CD14-positive monocyte (primary cell): ENCODE data around the gene NTF4. TPM values are rescaled to one million over a fixed set of nuclear protein-coding genes. Genes with fewer than 3 reads are reported as not detected.

Source experiments
- DNase-seq, 3 donors: peaks; one replicate each; pipeline ENCODE4 v3.0.0-alpha.2; 2011 to 2022
- H2AFZ ChIP-seq: 2 replicates; pipeline ENCODE4 v1.6.0; 2012; ENCODE audit warnings: mild to moderate bottlenecking, low read depth, low read length, inconsistent platforms; ENCODE audit not compliant: insufficient read depth, poor library complexity, severe bottlenecking
- H3K27ac ChIP-seq, 2 donors: 1 replicate in 1 of 2; 2 replicates in 1 of 2; pipeline ENCODE4 v1.5.1; 2012 to 2013; ENCODE audit warnings: low read length in 2 of 2, control low read depth in 1 of 2, inconsistent platforms in 1 of 2, low read depth in 1 of 2, mild to moderate bottlenecking in 1 of 2
- H3K27me3 ChIP-seq, 2 donors: one replicate each; pipeline versions ENCODE4 v1.6.0 to v1.6.1; 2011 to 2013; ENCODE audit warnings: low read length in 2 of 2; ENCODE audit not compliant: control insufficient read depth in 2 of 2, insufficient read depth in 2 of 2
- H3K36me3 ChIP-seq, 2 donors: replicated peaks in 1 of 2; 1 replicate in 1 of 2; 2 replicates in 1 of 2; pipeline versions ENCODE4 v1.5.1 to v1.6.1; 2012 to 2013; ENCODE audit warnings: low read length in 2 of 2, control low read depth in 1 of 2, inconsistent platforms in 1 of 2, mild to moderate bottlenecking in 1 of 2; ENCODE audit not compliant: insufficient read depth in 2 of 2, control insufficient read depth in 1 of 2
- H3K4me1 ChIP-seq, 2 donors: 1 replicate in 1 of 2; 2 replicates in 1 of 2; pipeline versions ENCODE4 v1.5.1 to v1.6.1; 2012 to 2013; ENCODE audit warnings: low read length in 2 of 2, control low read depth in 1 of 2, inconsistent platforms in 1 of 2, mild to moderate bottlenecking in 1 of 2, moderate library complexity in 1 of 2; ENCODE audit not compliant: insufficient read depth in 2 of 2, control insufficient read depth in 1 of 2
- H3K4me2 ChIP-seq: replicated peaks from 2 replicates; pipeline ENCODE3; 2012; ENCODE audit warnings: low read length, moderate library complexity, mild to moderate bottlenecking; ENCODE audit not compliant: poor library complexity, severe bottlenecking; ENCODE audit errors: extremely low read depth
- H3K4me3 ChIP-seq, 3 experiments: fragments of 200-600 bp in 1 of 3; sonication (generic) in 1 of 3; replicated peaks in 1 of 3; 1 replicate in 2 of 3; 2 replicates in 1 of 3; pipeline ENCODE4 v1.5.1; 2011 to 2013; ENCODE audit warnings: low read length in 3 of 3, mild to moderate bottlenecking in 3 of 3, control low read depth in 2 of 3, low read depth in 2 of 3, inconsistent platforms in 1 of 3, moderate library complexity in 1 of 3
- H3K79me2 ChIP-seq: 2 replicates; pipeline ENCODE4 v1.6.0; 2012; ENCODE audit warnings: mild to moderate bottlenecking, control low read depth, inconsistent platforms, low read length, moderate library complexity; ENCODE audit not compliant: insufficient read depth
- H3K9ac ChIP-seq: 2 replicates; pipeline ENCODE4 v1.6.0; 2017; ENCODE audit warnings: low read length, mild to moderate bottlenecking; ENCODE audit not compliant: insufficient read depth, poor library complexity, severe bottlenecking
- H3K9me3 ChIP-seq, 2 donors: replicated peaks in 1 of 2; 1 replicate in 1 of 2; 2 replicates in 1 of 2; pipeline versions ENCODE4 v1.5.1 to v1.6.1; 2012 to 2013; ENCODE audit warnings: low read length in 2 of 2, control low read depth in 1 of 2; ENCODE audit not compliant: control insufficient read depth in 1 of 2, insufficient read depth in 1 of 2
- H4K20me1 ChIP-seq: 2 replicates; pipeline ENCODE4 v1.6.0; 2012; ENCODE audit warnings: mild to moderate bottlenecking, low read length, control low read depth, moderate library complexity; ENCODE audit not compliant: insufficient read depth
- H3K27ac Mint-ChIP-seq, 7 donors: one replicate each; pipeline ENCODE4 v1.8.0; 2020; ENCODE audit warnings: mild to moderate bottlenecking in 7 of 7, mixed read lengths in 7 of 7, moderate library complexity in 6 of 7, inconsistent platforms in 2 of 7
- H3K27me3 Mint-ChIP-seq, 3 donors: one replicate each; pipeline ENCODE4 v1.8.0; 2021 to 2022; ENCODE audit warnings: low read depth in 3 of 3, mild to moderate bottlenecking in 3 of 3, mixed read lengths in 3 of 3, moderate library complexity in 3 of 3, inconsistent platforms in 1 of 3
- H3K36me3 Mint-ChIP-seq, 2 donors: one replicate each; pipeline ENCODE4 v1.8.0; 2020; ENCODE audit warnings: mixed read lengths in 2 of 2, inconsistent platforms in 1 of 2, mild to moderate bottlenecking in 1 of 2
- H3K4me1 Mint-ChIP-seq: one replicate; pipeline ENCODE4 v1.8.0; 2020; ENCODE audit warnings: mild to moderate bottlenecking, mixed read lengths
- H3K4me3 Mint-ChIP-seq, 2 donors: one replicate each; pipeline ENCODE4 v1.8.0; 2020; ENCODE audit warnings: mild to moderate bottlenecking in 2 of 2, mixed read lengths in 2 of 2, moderate library complexity in 1 of 2
- H3K9me3 Mint-ChIP-seq, 7 donors: one replicate each; pipeline ENCODE4 v1.8.0; 2020 to 2022; ENCODE audit warnings: mixed read lengths in 7 of 7, mild to moderate bottlenecking in 6 of 7, moderate library complexity in 6 of 7, inconsistent platforms in 2 of 7
- WGBS: methylation state at CpG from one replicate; pipeline ENCODE4 v1.1.5; 2013; ENCODE audit warnings: missing lambda C conversion rate; ENCODE audit not compliant: insufficient coverage; 5-methylcytosine and 5-hydroxymethylcytosine counted together
- intact Hi-C, 2 donors: fragments of 100-400 bp; cut with micrococcal nuclease; formaldehyde crosslinking; loops; one replicate each; pipeline versions ENCODE4 v1.15.0 to v1.15.1; 2023
- polyA plus RNA-seq, 3 donors: library from polyadenylated mRNA; depleted of rRNA in 1 of 3; unstranded in 2 of 3; stranded (reverse) in 1 of 3; fragments of 300-500 nt in 2 of 3; fragments of >200 nt in 1 of 3; fragmentation: Illumina TruSeq in 2 of 3; gene quantifications; 1 replicate in 2 of 3; 2 replicates in 1 of 3; pipeline ENCODE4 v1.2.3, GENCODE V29; 2012 to 2021
- TF ChIP-seq, protein P1 (sequence below): fragments of 200-600 bp; IDR thresholded peaks from one replicate; pipeline ENCODE4 v1.8.0; 2022; ENCODE audit warnings: antibody characterized with exemption, mild to moderate bottlenecking

NTF4 gene
- polyA plus RNA-seq, 3 donors: not detected

DNA sequence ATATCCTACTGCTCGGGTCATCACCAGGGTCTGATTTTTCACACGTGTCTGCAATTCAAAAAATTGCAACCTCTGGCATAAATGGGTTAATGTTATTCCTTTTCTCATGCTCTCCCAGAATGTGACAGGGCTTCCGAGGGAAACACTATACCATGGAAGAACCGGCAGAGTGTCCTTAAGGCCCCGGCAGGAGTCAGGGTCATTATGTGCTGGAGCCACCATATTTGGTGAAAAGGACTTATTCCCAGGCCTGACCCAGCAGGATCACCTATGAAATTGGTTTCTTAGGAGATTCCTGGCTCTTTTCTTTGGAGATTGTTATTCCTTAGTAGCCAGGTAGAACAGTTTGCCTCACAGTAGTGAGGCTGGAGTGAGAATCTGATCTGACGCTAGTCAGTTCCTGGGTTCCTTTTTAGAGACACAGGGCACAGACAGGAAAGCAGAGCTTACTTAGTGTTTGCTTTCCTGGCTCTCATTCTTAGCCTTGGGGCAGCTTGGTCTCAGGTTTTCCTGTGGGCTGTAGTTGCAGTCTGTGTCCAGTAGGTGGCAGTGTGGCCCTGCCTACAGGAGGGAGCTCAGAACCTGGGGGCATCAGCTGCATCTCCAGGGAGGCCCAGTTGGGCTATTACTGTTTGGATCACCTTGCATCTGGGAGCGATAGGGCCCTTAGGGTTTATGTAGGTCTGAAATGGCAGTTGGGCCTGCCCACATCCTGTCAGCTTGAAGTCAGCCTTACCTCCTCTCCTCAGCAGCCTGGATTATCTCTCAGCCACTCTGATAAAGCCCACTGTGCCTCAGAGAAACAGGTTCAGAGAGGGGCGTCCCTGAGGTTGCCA is 33.1 kb upstream of the NTF4 start:
- H3K4me1 ChIP-seq: no peaks in the 10 kb centered on the region
- intact Hi-C loops: loop anchor here (2.0 to 10.0 kb wide), 6 partner anchors 49 to 227 kb away; partner anchors contain the start of gene SLC6A16 (in 1 of the 2)
- peak overlapping the region in 1 of 7 donors; percentile 42 for H3K27ac Mint-ChIP-seq
- H3K4me1 Mint-ChIP-seq: no peaks in the 10 kb centered on the region
- H3K27me3 ChIP-seq: no peaks in the 10 kb centered on the region
- H3K36me3 Mint-ChIP-seq: peaks cover 73 to 95% of the 10 kb centered on the region in 2 donors
- H3K9me3 Mint-ChIP-seq: peaks cover 0 to 1% (median 0%) of the 10 kb centered on the region in 7 donors
- peak; percentile 55 to 67 (median 64) for DNase-seq
- peaks cover 80 to 98% of the 10 kb centered on the region in 2 donors for H3K36me3 ChIP-seq
- no peak overlapping the region for H3K9ac ChIP-seq
- WGBS: 73% methylated on average over 7 of the region's 8 CpGs
- H4K20me1 ChIP-seq: peaks cover 89% of the 10 kb centered on the region
- peak overlapping the region in 1 of 2 donors; percentile 38 for H3K27ac ChIP-seq
- TF ChIP-seq, protein P1, sequence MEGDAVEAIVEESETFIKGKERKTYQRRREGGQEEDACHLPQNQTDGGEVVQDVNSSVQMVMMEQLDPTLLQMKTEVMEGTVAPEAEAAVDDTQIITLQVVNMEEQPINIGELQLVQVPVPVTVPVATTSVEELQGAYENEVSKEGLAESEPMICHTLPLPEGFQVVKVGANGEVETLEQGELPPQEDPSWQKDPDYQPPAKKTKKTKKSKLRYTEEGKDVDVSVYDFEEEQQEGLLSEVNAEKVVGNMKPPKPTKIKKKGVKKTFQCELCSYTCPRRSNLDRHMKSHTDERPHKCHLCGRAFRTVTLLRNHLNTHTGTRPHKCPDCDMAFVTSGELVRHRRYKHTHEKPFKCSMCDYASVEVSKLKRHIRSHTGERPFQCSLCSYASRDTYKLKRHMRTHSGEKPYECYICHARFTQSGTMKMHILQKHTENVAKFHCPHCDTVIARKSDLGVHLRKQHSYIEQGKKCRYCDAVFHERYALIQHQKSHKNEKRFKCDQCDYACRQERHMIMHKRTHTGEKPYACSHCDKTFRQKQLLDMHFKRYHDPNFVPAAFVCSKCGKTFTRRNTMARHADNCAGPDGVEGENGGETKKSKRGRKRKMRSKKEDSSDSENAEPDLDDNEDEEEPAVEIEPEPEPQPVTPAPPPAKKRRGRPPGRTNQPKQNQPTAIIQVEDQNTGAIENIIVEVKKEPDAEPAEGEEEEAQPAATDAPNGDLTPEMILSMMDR: peak; percentile 99
- H3K4me2 ChIP-seq: no peak overlapping the region
- peaks cover 28% of the 10 kb centered on the region for H3K79me2 ChIP-seq
- no peak overlapping the region for H3K4me3 ChIP-seq
- no peak overlapping the region for H2AFZ ChIP-seq
- peaks cover 0 to 1% (median 0%) of the 10 kb centered on the region in 3 donors for H3K27me3 Mint-ChIP-seq
- H3K9me3 ChIP-seq: no peaks in the 10 kb centered on the region
- no peak overlapping the region for H3K4me3 Mint-ChIP-seq

DNA sequence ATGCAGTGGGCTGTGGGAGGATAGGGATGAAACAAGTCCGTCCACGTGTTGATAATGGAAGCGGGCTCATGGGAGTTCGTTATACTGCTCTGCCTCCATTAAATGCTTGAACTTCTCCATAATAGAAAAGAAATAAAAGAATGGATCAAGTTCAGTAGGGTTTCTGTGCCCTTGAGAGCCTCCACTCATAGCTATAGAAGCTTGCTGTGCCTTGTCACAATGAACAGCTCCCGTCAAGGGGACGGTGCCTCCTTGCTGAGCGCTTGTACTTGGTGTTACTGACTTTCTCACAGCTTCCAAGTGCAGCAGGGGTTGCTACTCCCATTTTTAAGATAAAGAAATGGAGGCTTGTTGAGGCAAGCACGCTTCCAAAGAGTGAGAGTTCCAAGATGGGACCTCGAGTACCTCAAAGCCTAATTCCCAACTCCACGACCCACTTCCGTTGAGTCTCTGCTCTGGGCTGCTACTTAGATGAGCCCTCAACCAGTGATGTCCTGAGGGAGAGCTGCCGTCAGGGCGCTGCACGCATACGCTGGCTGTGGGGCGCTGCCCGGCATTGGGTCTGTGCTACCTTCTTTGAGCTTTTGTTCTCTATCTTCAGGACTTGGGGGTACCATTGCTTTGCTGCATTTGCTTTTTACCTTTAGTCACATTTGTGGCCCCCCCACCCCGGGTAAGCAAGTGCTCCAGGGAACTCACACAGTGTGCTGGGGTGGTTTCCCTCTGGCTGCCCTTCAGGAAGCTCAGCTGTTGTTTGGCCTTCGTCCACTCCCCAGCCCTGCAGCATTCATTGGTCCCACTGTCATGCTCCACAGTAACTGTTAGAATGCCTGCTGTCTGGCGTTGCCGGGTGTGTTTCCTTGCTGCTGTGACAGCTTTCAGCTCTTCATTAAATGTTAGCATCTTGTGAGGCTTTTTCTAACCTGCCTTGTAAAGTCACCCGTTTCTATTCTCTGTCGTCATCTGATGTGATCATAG is 30.2 kb upstream of the NTF4 start:
- H3K36me3 ChIP-seq: peaks cover 85 to 100% of the 10 kb centered on the region in 2 donors
- no peak overlapping the region for H3K27ac ChIP-seq
- Mint-ChIP-seq H3K4me1 (no peaks in the 10 kb centered on the region), H3K27ac (peak overlapping the region in 3 of 7 donors; percentile 4 to 23 (median 10)), H3K9me3 (no peaks in the 10 kb centered on the region), H3K36me3 (peaks cover 79 to 97% of the 10 kb centered on the region in 2 donors), H3K27me3 (peaks cover 0 to 1% (median 0%) of the 10 kb centered on the region in 3 donors), H3K4me3 (no peak overlapping the region)
- H4K20me1 ChIP-seq: peaks cover 92% of the 10 kb centered on the region
- H3K4me1 ChIP-seq: no peaks in the 10 kb centered on the region
- no peak for DNase-seq
- no peak overlapping the region for H3K4me3 ChIP-seq
- TF ChIP-seq, protein P1: no peak
- intact Hi-C loops: loop anchor here (5.0 to 10.0 kb wide), 5 partner anchors 53 to 230 kb away; partner anchors contain the start of gene SLC6A16 (in 1 of the 2)
- H3K9ac ChIP-seq: no peak overlapping the region
- no peaks in the 10 kb centered on the region for H3K9me3 ChIP-seq
- no peak overlapping the region for H3K4me2 ChIP-seq
- H3K27me3 ChIP-seq: no peaks in the 10 kb centered on the region
- no peak overlapping the region for H2AFZ ChIP-seq
- 96% methylated on average over 16 of the region's 23 CpGs for WGBS
- peaks cover 53% of the 10 kb centered on the region for H3K79me2 ChIP-seq
